Endometrium (tissue), 2 donors: ENCODE measurements around the gene NFATC1.
"Not testable (repeated sequence)": the region's sequence is repeated elsewhere in the genome, so short reads cannot be mapped to it uniquely, and the experiment has no call there.

Source experiments
- FAIRE-seq: peaks from 2 replicates; lab custom pipeline; 2012; peaks lifted over from hg19 to GRCh38; lab: Jason Lieb, UNC
- donor health status: control.
- donor health status: control.

Gene NFATC1

DNA sequence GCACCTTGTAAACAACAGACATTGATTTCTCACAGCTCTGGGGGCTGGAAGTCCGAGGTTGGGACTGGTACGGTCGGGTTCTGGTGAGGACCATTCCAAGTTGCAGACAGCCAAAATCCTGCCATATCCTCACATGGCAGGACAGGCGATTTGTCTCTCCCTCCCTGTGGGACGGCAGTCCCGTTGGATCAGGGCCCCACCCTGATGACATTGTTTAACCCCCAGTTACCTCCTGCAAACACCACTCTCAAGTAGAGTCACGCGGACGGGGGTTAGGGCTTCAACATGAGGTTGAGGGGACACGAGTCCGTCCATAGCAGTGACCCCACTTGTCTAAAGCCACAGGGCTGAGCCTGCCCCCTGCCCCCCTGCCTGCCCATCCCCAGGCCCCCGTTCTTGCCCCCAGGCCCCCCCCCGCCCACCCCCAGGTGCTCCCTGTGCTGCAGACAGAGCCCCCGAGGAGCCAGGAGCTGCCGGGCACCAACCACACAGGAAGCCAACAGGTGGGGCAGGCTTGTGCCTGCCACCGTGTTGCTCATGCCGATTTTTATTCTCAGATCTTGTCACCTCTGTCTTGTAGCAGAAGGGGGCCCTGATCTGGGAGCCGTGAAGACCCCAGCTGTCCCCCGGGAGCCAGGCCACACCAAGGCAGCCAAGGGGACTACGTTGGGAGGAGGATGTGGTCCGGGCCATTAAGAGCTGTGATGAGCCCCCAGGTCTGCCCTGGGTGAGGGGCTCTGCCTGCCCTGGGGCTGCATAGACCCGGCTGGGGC is 82.2 kb downstream of the NFATC1 start:
- FAIRE-seq, result no peak

DNA sequence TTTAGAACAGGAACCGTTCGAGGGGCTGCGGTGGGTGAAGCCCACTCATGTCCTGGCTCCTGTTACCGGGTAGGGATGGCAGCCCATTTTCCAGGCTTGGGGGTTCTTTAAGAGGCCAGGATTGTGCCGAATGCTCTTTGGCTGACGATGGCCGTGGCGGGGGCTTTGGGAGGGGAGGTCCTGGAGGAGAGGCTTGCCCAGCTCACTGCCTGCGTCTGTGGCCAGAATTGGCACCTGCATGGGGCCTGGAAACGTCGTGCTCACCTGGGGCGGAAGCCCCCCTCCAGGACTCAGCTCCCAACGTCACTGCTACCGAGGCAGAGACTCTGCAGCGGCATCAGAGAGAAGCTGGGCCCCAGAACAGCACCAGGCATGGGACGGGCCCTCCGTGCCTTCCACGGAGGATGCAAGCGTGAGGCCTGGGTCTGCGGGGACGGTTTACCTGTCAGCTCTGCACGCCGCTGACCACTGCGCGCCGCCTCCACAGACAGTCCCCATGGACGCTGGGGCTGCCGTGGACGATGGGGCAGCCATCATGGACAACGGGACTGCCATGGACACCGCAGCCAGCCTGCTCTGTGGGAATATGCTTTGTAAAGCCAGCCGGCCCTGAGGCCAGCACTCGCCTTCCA is 82.9 kb downstream of the NFATC1 start:
- FAIRE-seq, result no peak

DNA sequence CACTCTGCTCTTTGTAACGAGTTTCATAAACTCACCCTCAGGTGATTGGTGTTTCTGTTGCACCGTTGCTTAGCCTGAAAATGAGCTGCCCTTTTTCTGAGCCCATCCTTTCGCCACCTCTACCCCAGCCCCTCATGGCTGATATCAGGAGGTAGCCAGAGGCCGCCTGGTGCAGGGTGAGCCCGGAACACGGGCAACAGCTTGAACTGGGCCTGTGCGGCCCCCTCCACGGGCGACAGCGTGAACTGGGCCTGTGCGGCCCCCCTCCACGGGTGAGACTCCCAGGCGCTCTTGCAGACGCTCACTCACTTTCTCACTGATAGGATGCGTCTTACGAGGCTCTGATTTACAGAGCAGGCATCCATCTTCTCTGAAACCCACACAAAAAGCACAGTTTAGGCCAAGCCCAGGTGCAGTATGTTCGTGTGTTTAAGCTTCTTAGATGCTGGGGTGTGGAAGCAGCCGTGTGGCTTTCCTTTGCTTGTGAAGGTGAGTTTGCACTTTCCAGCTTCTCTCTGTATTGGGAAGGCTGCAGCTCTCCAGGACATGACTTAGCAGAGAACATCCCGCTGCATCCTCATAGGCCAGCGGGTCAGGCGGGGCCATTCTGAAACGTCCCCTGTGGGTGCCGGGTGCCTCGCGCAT is 83.5 kb downstream of the NFATC1 start:
- no peak for FAIRE-seq

DNA sequence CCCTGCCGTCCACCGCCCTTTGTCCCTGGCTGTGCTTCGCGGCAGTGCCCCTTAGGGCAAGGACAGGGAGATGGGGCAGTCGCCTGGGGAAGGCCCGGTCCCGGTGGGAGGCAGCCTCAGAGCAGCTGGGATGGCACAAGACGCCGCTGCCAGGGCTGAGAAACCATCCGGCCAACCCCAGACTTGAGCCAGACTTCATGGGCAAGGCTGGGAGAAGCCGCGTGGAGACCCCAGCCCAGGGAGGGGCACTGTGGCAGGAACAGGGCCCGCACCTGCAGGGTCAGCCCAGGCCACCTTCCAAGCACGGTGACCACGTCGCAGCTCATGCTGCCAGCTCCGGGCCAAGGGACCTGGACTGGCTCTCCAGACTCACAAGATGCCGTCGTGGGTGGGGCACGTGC is 84.0 kb downstream of the NFATC1 start:
- no peak for FAIRE-seq

DNA sequence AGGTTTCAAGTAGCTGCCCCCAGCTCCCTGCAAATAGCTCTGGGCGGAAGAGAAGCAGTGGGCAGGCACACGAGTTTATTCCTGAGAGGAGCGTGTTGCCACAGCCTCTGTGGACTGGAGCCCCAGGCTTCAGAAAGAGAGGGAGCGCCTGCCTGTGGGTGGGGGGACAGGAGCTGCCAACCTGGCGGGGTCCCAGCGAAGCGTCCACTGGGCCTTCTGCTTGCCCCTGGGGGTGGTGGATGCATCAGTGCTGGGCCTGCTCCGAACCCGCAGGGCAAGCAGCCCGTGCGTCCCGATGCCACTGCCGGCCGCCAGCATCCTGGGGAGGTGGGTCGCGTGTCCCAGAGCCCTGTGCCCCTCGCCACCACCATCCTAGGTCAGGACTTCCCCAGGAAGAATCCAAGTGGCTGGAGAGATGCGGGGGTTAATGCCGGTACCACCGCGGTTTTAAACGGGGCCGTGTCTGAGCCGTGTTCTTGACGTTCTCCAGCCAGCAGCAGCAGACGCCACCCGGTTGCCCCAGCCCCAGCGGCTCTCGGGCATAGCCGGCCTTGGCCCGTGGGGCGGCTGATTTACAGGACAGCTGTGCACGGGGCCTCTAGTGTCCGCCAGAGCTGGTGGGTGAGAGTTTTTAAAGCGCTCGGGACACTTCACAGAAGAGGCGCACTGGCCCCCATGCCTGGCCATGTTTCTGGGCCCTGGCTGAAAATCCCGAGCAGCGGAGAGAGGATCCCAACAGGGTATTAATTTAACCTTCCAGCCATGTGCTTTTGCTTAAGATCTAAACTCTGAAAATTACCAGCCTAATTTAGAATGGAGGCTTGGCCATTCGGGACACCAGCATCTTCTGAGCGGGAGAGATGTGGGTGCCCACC is 84.7 kb downstream of the NFATC1 start:
- no peak for FAIRE-seq

DNA sequence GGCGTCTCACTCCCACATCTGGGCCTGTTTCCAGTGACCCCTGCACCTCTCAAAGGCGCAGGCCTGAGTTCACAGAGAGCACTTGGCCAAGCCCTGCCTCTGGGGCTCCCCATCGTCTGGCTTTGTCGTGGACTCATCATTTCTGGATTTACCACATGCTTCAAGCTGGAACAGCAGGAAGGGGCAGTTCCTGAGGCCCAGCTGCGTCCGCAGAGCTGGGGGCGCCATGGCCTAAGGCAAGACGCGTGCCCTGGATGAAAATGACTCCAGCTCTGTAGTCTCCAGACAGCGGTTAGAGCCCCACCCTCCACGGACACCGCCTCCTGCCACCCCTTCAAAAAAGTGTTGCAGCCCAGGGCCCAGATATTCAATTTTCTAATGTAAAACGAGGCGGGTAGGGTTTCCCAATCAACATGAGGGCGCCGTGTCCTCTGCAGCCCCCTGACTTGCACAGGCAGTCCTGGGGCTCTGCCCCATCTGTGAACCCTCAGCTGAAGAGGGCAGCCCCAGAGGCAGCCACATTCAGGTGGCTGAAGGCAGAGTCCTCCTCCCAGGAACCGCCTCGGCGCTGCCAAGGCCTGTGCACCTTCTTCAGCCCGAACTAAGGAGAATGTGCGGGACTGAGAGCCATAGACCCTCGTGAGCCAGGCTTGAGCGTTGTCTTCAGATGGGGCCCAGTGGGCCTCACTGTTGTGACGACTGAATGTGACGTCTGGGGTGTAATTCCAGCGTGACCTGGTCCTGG is 85.5 kb downstream of the NFATC1 start:
- no peak for FAIRE-seq

DNA sequence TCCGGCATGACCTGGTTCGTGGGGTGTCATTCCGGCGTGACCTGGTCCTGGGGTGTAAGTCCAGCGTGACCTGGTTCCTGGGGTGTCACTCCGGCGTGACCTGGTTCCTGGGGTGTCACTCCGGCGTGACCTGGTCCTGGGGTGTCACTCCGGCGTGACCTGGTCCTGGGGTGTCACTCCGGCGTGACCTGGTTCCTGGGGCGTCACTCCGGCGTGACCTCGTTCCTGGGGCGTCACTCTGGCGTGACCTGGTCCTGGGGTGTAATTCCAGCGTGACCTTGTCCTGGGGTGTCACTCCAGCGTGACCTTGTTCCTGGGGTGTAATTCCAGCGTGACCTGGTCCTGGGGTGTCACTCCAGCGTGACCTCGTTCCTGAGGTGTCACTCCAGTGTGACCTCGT is 87.7 kb downstream of the NFATC1 start:
- FAIRE-seq, result not testable (repeated sequence)

DNA sequence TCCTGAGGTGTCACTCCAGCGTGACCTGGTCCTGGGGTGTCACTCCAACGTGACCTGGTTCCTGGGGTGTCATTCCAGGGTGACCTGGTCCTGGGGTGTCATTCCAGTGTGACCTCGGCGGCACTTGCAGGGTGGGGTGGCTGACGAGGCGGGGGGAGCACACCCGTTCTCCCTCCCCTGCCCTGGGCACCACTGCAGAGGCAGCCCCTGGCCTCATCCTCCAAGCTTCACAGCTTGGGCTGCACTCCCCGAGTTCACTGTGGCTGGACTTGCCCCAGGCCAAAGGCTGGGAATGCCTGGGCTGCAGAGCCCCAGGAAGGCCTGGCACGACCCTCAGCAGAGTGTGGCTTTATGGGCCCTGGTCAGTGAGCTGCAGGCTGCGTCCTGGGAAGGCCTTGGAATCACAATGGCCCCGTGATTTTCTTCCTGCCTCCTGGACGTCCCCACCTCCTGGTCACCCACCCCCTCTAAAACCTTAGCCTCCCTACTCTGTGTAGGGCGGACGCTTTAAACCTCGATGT is 88.3 kb downstream of the NFATC1 start:
- no peak for FAIRE-seq

DNA sequence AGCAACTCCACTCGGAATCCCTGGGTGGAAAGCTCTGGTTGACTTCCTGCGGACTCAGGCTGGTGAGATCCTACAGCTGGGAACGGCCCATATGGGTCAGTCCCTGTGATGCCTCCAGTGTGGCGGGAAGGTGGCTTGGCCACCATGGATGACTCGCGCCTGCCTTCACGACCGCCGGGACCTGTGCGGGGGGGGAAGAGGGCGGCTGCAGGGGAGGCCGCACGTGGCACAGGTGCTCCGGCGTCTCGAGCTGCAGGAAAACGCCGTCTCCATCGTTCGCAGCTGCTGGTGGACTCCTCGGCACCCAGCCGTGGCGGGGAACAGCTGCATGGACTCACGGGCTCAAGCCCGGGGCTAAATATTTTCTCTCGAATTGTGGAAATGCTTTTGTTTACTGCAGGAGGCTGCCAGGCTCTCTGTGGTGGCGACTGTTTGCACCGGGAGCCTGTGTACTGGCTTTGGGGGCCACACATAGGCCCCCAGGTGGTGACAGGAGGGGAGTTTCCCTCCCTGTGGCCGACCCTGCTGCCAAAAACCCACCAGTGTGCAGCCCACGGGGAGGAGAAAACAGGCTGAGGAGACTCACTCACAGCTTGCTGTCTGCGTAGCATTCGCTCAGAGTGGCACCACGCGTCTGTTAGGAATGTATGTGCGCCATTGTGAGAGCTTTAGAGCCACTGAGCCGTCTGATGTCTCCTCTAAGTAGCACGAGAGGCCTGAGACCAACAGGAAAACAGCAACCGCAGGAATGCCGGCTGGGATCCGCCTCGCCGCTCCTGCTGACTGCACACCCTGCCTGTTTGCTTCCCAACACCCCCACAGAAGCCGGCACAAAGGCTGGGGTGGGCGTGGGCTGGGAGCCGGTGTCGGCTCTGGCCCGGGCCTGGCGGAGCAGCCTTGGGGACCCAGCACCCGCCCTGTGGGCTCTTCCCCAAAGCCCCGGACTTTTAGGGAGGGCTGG is 89.2 kb downstream of the NFATC1 start:
- no peak for FAIRE-seq

DNA sequence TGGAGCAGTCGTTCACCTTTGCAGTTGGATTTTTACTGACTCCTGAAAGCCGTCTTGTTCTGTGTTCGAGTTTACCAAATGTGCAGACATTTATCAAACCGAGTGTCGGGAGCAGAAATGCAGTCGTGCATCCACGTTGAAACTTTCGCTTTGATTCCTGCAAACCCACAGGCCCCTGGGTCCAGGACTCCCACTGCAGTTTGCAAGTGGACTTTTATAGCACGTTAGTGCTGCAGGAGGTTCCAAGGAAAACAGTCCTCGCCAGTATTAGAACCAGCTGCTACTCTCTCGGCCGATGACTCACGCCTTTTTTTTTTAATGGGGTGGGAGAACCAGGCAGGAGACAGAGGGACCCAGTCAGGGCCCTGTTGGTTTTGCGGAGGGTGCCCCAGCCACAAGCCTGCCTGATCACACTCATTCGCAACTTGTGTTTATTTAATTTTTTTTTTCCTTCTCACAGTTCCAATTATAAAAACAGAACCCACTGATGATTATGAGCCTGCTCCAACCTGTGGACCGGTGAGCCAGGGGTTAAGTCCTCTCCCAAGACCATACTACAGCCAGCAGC is 90.1 kb downstream of the NFATC1 start:
- FAIRE-seq, result no peak

DNA sequence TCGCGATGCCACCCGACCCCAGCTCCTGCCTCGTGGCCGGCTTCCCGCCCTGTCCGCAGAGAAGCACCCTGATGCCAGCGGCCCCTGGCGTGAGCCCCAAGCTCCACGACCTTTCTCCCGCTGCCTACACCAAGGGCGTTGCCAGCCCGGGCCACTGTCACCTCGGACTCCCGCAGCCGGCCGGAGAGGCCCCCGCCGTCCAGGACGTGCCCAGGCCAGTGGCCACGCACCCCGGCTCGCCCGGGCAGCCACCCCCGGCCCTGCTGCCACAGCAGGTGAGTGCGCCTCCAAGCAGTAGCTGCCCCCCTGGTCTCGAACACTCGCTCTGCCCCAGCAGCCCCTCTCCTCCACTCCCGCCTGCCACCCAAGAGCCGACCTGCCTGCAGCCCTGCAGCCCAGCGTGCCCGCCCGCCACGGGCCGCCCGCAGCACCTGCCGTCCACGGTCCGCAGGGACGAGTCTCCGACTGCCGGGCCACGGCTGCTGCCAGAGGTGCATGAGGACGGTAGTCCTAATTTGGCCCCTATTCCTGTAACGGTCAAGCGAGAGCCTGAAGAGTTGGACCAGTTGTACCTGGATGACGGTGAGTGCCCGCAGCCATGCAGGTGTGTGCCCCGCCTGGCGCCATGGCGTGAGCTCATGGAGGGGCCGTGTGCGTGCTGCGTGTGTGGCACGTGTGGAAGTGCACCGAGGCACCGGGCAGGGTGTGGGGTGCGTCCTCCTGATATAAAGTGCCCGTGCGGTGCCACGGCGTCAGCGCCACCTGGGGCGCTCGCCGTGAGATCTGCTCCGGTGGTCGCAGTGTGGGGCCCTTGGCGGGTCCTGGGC is 90.8 kb downstream of the NFATC1 start:
- no peak for FAIRE-seq

DNA sequence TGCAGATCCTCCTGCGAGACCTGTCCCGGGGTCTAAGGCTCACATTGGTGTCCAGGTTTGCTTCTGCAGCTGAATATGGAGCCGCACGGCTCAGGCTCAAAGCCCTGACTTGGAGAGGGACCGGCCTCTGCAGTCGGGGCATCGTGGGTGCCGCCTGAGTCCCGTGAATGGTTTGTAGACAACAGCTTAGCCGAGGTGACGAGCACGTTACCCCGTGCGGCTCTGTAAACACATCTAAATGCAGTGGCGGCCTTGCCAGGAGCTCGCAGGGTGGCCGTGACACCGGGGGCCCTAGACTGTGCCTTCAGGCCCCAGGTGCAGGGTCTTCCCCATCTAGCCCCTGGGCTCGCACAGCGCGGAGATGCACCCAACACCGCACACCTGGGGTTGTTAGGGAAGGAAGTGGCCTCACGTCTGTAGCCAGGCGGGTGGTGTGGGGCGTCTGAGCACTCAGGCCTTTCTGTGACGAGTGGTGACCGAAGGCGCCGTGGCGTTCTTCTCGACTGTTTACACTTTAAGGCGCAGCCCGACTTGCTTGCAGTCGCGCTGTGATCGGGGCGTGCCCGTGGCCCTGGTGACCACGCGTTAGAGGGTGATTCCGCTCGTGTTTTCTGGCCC is 91.6 kb downstream of the NFATC1 start:
- FAIRE-seq, result no peak

DNA sequence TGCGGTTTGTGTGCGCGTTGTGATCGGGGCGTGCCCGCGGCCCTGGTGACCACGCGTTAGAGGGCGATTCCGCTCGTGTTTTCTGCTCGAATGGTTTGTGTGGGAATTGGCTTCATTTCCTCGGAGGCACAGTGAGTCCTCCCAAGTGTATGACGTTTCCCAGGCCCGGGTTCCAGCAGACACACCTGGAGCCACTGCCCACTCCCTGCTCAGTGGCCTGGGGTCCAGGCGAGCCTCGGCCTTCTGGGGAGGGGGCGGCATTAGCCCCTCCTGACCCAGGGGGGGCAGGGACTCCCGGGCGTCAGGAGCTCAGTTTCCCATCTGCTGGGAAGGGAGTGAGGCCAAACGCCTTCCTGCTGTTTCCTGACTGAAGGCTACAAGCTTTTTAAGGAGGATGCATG is 92.1 kb downstream of the NFATC1 start:
- no peak for FAIRE-seq

DNA sequence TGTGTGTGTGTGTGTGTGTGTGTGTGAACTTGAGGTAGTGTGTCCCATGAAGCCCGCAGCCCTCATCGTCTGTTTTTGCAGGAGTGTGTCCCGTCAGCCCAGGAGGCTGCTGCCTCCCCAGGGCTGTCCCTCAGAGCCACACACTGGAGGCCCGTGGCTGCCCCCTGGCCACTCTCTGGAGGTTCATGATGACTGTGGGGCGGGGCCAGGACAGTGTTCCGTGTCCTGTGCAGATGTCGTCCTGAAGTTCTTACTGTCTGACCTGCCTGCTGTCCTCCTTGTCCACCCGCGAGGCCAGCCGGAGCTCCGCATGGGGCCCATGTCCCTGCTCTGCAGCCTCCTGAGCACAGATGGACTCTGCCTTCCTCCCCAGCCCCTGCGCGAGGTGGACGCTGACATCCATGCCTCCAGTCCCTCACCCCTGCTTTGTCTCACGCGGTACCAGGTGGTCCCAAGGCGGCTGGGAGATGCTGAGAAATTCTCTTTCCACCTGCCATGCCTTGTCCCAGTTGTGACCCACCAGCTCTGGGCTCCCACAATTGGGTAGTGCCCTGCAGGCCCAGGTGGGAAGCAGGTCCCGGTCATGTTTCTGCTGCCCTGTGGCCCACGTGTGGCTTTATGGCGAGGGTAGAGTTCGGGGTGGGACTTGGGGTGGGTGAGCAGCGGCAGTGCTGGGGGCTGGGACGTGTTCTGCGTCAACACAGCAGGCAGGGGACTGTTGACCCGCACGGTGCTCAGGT is 92.8 kb downstream of the NFATC1 start:
- no peak for FAIRE-seq

DNA sequence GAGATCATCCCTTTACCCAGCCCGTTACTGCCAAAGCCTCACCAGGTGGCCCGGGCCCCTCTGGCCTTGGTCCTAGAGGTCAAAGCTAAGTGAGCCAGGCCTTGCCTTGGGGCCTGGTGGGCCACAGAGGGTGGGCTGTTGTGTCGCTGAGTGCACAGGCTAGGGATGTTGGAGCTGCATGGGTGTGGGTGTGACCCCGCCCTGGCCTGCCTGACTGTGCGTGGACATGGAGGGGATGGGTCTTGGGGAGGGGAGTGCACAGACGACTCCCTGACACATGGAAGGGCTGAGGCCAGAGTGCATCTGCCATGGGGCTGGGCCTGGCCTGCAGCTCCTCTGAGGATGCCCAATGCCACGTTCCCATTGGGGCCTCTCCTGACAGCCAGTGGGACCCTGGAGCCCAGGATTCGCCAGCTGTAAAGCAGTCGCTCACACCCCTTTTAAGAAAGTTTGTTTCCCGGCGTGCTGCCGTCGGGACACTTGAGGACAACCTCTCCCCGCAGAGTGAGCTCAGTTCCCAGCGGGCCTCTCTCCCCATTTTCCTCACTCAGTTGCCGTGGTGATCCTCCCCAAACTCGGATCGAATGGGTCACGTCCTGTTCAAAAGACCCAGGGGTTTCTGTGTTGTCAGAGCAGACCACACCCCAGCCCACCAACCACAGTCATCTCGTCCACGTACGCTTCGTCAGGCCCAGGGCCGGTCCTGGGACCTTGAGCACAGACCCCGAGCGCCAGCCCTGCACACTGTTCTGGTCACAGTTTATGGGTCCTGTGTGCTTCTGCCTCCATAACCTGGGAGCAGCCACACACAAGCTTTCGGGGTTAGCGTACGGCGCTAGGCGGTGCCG is 93.5 kb downstream of the NFATC1 start:
- no peak for FAIRE-seq

DNA sequence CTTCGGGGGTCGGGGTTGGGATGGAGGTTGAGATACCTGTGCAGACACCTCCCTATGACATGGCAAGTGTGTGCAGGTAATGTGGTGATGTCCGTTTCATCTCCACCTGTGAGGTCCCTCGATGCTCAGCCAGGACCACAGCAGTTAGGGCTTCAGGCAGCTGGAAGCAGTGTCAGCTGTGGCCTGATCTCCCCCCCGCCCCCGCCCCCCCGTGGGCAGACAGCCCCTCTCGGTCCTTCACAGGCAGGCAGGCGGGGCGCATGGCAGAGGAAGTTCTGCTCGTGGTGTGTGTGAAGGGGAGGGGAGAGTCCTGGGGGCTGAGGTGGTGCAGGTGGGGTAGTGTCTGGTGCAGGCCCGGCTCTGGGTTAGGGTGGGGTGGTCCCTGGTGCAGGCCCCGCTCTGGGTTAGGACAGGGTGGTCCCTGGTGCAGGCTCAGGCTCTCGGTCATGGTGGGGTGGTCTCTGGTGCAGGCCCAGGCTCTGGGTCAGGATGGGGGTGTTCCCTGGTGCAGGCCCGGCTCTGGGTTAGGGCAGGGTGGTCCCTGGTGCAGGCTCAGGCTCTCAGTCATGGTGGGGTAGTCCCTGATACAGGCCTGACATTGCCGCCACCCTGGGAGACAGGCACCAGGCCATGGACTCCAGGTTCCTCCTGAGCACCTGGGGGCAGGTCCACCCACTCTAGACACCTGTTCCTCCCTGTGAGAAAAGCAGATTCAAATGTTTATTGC is 94.3 kb downstream of the NFATC1 start:
- FAIRE-seq, result no peak
